Mesenteric fat pad (tissue), 1 donor: ENCODE measurements around the gene PDE4DIP. TPM values are rescaled to one million over a fixed set of nuclear protein-coding genes. Genes with fewer than 3 reads are reported as not detected.
"Not testable (repeated sequence)": the region's sequence is repeated elsewhere in the genome, so short reads cannot be mapped to it uniquely, and the experiment has no call there.

ENCODE experiments used
- DNase-seq: peaks from one replicate; pipeline ENCODE4 v3.0.0-alpha.2; 2020; ENCODE audit warnings: low spot score
- long read RNA-seq: library from polyadenylated mRNA; unstranded; transcript quantifications from one replicate; pipeline ENCODE4 v2.0.0, GENCODE V29; 2020
- total RNA-seq: library from RNA; stranded (reverse); fragmentation: NEBNext Ultra II Directional; extraction: Animal tissue kit (Norgen Biotek cat#: 25700); gene quantifications from one replicate; pipeline ENCODE4 v1.2.1, GENCODE V29; 2021
- donor health status: DM: yes; HTN: yes; CAD: no.

PDE4DIP gene
- total RNA-seq = 126 TPM
- long read RNA-seq, full-length matches to known transcripts = 8 of 106 reads
- long read RNA-seq, partial matches to known transcripts = 81 of 106 reads
- long read RNA-seq, other reads (novel, unspliced or antisense) = 17 of 106 reads

GRCh38 chr1:148844220-148844619 lies at the start of gene PDE4DIP:
PDE4DIP (plus strand) TSS chr1:148844428; CDS start chr1:148844775, 347 bp downstream.
- DNase-seq = not testable (repeated sequence)

DNA sequence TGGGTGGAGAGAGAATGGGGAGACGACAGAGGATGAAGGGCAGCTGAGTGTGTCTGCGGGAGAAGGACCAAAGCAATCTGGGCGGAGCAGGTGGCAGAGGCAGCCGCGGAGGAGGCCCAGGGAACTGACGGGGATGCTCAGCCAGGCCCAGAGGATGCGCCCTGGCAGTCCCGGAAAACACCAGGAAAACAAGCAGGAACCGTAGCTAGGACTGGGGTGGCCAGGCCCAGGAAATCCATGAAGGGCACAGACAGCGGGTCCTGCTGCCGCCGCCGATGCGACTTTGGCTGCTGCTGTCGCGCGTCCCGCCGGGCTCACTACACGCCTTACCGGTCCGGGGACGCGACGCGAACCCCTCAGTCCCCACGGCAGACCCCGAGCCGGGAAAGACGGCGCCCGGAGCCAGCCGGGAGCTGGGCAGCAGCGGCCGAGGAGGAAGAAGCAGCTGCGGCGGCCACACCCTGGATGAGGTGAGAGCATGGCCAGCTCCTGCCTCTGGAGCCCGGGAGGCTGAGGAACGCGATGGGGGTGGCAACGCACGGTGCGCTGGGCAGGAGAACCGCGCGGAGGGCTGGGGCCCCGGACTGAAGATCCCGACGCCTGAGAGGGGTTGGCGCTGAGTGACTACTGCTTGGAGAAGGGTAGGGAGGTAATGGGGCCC lies 35.8 kb upstream of the PDE4DIP start:
- not testable (repeated sequence) for DNase-seq

- not testable (repeated sequence) for DNase-seq
Observed at GRCh38 chr1:148808929-148809283, 35.3 kb upstream of the PDE4DIP start.

GRCh38 chr1:148822180-148822579 lies 22.0 kb upstream of the PDE4DIP start:
- not testable (repeated sequence) for DNase-seq

GRCh38 chr1:148823822-148824221 lies 20.4 kb upstream of the PDE4DIP start:
- not testable (repeated sequence) for DNase-seq

DNA sequence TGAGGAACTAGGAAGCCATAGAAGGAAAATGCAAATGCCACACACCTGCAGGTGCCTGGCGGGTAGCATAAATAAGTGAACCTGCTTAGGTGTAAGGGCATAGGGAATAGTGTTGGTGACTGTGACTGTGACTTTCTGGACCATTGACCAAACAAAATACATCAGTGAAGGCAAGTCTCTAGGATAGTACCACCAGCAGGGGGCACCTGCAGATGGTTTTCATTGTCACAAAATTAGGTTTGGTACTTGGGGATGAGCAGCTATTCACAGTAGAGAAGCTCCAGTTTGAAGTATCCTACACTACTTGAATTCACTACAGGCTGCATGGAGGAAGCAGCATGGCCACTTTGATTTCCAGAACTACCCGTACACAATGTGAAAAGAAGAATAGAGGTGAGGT lies 19.2 kb upstream of the PDE4DIP start:
- DNase-seq = not testable (repeated sequence)

DNA sequence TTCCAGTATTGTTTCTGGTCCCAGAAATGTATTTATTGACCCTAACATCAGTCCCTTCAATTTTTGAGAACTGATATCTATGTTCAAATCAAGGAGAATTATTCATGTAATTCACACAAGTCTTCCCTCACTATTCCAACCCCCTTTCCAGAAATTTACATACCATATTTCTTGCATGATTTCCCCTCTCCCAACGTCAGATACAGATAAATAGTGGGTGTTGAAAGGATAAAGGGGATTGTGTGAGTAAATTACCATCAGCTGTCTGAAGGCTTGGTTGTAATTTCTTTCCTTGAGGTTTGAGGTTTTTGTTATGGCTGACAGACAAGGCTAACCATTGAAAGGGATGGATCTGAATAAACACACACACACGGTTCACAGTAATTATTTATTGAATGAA lies 15.7 kb upstream of the PDE4DIP start:
- not testable (repeated sequence) for DNase-seq

- not testable (repeated sequence) for DNase-seq
Observed at GRCh38 chr1:148828962-148829361, 15.3 kb upstream of the PDE4DIP start.

GRCh38 chr1:148829365-148829764 lies 14.9 kb upstream of the PDE4DIP start:
- DNase-seq = not testable (repeated sequence)

DNA sequence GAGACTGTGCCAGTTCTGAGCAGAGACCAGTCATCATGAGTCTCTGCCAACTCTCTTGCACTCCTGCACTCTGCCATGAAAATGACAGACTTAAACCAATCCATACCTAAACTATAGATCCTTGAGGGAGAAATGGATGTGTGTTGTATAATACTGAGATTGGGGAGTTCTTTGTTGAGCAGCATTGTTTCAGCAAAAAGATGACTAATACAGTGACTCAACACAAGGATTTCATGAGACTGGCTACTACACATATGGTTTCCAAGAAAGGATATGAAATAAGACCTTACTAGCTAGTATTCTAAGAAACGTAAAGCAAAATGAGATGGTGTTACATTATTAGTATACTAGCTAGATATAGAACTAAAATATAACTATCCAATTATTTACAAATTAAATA lies 3.0 kb upstream of the PDE4DIP start:
- DNase-seq = not testable (repeated sequence)

DNA sequence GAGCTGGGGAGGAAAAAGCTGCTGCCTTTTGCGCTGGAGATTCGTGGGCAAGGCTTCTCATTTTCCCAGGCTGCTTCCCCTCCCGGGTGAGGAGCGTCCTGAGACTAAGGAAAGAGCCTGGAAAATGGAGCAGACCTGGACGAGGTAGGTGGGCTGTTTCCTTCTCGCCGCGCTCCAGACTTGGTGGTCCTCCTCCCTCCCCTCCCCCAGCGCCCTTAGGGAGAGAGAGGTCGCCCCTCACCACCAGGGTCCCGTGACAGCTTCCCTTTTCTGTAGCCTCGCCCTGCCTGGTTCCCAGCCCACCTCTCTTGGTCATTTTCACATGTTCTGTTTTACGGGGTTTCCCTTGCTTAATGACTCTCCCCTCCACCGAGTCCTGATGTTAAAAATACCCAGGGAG lies 423 bp downstream of the PDE4DIP start:
- DNase-seq = not testable (repeated sequence)

- not testable (repeated sequence) for DNase-seq
Observed at GRCh38 chr1:148845068-148845467, 840 bp downstream of the PDE4DIP start.

GRCh38 chr1:148850347-148850746 lies 6.1 kb downstream of the PDE4DIP start:
- not testable (repeated sequence) for DNase-seq

GRCh38 chr1:148850840-148851239 lies 6.6 kb downstream of the PDE4DIP start:
- DNase-seq = not testable (repeated sequence)

DNA sequence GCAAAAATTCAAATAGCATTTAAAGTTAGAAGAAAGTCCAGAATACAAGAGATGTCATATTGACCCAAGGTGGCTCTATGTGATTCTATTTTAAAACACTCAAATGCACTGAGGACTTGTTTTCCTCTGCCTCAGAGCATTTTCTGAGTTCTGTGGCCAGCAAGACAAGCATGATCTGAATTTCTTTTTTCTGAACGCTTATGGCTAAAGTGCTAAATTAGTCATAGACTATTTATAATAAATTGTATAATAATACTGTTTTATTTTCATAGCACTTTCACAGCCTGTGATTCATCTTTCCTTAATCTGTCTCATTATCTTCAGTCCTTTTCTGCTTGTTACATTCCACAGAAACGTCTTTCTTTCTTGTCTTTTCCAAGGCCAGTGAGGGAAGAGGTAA lies 7.5 kb downstream of the PDE4DIP start:
- not testable (repeated sequence) for DNase-seq

GRCh38 chr1:148853363-148853762 lies 9.1 kb downstream of the PDE4DIP start:
- DNase-seq = not testable (repeated sequence)

DNA sequence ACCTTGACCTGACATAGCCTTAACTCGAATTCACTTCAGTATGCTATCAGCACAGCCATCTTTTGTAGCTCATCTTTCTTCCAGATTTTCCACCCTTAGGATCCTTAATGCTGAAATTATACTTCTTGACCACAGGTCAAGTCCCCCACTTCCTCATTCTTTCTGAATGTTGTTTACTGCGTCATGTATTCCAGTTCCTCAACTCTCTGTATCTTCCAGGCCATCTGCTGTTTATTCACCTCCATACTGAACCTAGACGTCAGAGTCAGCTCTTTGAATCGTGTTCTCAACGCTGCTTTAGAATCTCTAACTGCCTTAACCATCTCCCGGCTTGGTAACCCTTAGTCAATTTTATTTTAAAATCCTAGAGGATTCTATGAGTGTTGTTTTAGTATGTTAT lies 9.8 kb downstream of the PDE4DIP start:
- not testable (repeated sequence) for DNase-seq

- not testable (repeated sequence) for DNase-seq
Observed at GRCh38 chr1:148855367-148855766, 11.1 kb downstream of the PDE4DIP start.

DNA sequence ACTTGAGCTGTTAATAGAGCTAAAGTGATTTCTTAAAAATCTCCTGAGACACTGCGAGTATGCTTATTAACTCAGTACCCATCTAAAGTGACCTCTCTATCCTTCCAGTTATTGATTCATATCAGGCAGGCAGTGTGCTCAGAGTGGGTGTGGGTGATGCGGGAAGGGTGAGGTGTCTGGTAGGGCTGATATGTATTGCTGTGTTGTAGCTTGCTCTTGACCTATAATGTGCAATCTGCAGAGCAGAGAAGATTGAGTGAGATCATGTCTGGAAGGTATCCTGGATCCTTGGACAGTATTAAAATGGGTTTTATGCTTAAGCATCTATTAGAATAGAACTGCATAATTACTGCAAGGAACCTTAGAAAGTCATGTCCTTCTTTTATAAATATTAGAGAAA lies 15.8 kb downstream of the PDE4DIP start:
- not testable (repeated sequence) for DNase-seq

DNA sequence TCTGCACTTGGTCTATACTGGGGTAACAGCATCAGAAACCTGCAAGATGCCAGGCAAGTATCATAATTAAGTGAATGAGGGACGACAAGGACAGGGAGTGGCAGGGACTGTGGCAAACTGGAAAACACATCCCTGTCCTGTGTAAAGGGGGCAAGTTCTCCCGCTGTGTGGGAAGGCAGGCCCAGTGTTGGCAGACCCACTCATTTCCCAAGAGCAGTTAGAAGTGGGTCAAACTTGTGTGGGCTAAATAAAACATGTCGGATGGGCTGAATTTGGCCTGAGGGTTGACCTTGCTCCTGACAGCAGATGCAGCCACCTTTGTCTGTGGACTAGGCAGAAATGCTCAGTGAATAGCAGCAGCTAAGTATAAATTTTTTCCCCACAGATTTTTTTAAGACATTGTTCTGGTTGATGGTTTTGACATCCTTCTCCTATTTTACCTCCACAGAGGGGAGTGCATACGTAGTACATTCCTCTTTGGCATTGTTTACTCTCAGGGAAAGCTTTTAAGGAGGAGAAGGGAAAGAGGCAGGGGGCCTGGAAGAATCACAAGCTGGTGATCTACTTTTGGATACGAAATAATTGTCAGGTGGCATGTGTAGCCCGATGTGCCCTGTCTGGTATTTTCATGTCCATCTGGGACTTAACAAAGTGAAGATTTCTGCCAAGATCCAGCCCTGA lies 16.5 kb downstream of the PDE4DIP start:
- DNase-seq = not testable (repeated sequence)

GRCh38 chr1:148862590-148862989 lies 18.4 kb downstream of the PDE4DIP start:
- not testable (repeated sequence) for DNase-seq

GRCh38 chr1:148868924-148869633 lies 24.9 kb downstream of the PDE4DIP start:
- not testable (repeated sequence) for DNase-seq
